Upper lobe of right lung (tissue), 1 donor: ENCODE measurements around the gene ESF1. TPM values are rescaled to one million over a fixed set of nuclear protein-coding genes. Genes with fewer than 3 reads are reported as not detected.
"Not testable (repeated sequence)": the region's sequence is repeated elsewhere in the genome, so short reads cannot be mapped to it uniquely, and the experiment has no call there.

ENCODE experiments used
- ATAC-seq: fragments of 200-7000 bp; cut with Tn5 transposase; one replicate; pipeline ENCODE4 v1.9.1; 2020; ENCODE audit warnings: mild to moderate bottlenecking, moderate library complexity
- DNase-seq: peaks from one replicate; pipeline ENCODE4 v3.0.0-alpha.2; 2020
- H3K27ac ChIP-seq: fragments of 200-600 bp; one replicate; pipeline ENCODE4 v1.8.0; 2022
- H3K27me3 ChIP-seq: fragments of 200-600 bp; one replicate; pipeline ENCODE4 v1.8.0; 2022; ENCODE audit warnings: mild to moderate bottlenecking
- H3K36me3 ChIP-seq: fragments of 200-600 bp; one replicate; pipeline ENCODE4 v1.8.0; 2022
- H3K4me1 ChIP-seq: fragments of 200-600 bp; one replicate; pipeline ENCODE4 v1.8.0; 2022
- H3K4me3 ChIP-seq: fragments of 200-600 bp; one replicate; pipeline ENCODE4 v1.8.0; 2022; ENCODE audit warnings: mild to moderate bottlenecking
- H3K9me3 ChIP-seq: fragments of 200-600 bp; one replicate; pipeline ENCODE4 v1.8.0; 2022
- intact Hi-C: fragments of 100-400 bp; cut with DNase I; formaldehyde crosslinking; loops from one replicate; pipeline ENCODE4 v1.11.0; 2022
- total RNA-seq: library from RNA; stranded (reverse); fragmentation: NEBNext Ultra II Directional; extraction: Animal tissue kit (Norgen Biotek cat#: 25700); gene quantifications from one replicate; pipeline ENCODE4 v1.2.1, GENCODE V29; 2021
- TF ChIP-seq, protein P1 (sequence below): fragments of 200-600 bp; IDR thresholded peaks from one replicate; pipeline ENCODE4 v1.8.0; 2022; ENCODE audit warnings: antibody characterized with exemption
- donor health status: DM: no; HTN: yes; CAD: no; lungs with severe emphysema.

The ESF1 gene
- total RNA-seq, 1 donor from 2014 or later = 15.1 TPM

- intact Hi-C loops = no loop called here
- no peak overlapping the region for H3K27ac ChIP-seq
- TF ChIP-seq, protein P1, sequence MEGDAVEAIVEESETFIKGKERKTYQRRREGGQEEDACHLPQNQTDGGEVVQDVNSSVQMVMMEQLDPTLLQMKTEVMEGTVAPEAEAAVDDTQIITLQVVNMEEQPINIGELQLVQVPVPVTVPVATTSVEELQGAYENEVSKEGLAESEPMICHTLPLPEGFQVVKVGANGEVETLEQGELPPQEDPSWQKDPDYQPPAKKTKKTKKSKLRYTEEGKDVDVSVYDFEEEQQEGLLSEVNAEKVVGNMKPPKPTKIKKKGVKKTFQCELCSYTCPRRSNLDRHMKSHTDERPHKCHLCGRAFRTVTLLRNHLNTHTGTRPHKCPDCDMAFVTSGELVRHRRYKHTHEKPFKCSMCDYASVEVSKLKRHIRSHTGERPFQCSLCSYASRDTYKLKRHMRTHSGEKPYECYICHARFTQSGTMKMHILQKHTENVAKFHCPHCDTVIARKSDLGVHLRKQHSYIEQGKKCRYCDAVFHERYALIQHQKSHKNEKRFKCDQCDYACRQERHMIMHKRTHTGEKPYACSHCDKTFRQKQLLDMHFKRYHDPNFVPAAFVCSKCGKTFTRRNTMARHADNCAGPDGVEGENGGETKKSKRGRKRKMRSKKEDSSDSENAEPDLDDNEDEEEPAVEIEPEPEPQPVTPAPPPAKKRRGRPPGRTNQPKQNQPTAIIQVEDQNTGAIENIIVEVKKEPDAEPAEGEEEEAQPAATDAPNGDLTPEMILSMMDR = no peak
- no peaks in the 10 kb centered on the region for H3K4me1 ChIP-seq
- no peak overlapping the region for H3K4me3 ChIP-seq
- no peak for ATAC-seq
- no peaks in the 10 kb centered on the region for H3K27me3 ChIP-seq
- peaks cover 70% of the 10 kb centered on the region for H3K36me3 ChIP-seq
- peaks cover 10% of the 10 kb centered on the region for H3K9me3 ChIP-seq
- no peak for DNase-seq
Observed at GRCh38 chr20:13765868-13766416, 18.8 kb downstream of the ESF1 start.

DNA sequence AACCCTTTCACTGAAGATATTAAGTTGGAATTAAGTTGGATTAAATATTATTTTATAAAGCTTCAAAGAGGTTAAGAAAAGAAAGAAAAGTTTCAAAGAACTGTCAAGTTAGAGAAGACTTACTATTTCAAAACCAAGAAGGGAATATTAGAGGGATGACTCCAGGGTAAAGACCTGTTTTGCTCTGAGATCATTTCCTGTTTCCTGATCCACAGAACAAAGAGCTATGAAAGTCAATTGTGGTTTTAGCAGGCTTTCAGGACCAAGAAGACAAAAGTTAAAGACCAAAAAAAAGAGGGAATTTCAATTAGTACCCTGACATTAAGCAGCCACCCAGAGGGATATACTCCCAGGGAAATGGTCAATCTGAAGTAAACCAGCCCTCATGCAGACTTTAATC lies 19.4 kb downstream of the ESF1 start:
- H3K9me3 ChIP-seq = peaks cover 10% of the 10 kb centered on the region
- no peaks in the 10 kb centered on the region for H3K27me3 ChIP-seq
- no peak overlapping the region for H3K27ac ChIP-seq
- H3K4me3 ChIP-seq = no peak overlapping the region
- DNase-seq (no peak), ATAC-seq (no peak)
- H3K4me1 ChIP-seq = no peaks in the 10 kb centered on the region
- H3K36me3 ChIP-seq = peaks cover 64% of the 10 kb centered on the region
- intact Hi-C loops = no loop called here
- TF ChIP-seq, protein P1 = no peak

GRCh38 chr20:13760451-13760946 lies 24.2 kb downstream of the ESF1 start:
- intact Hi-C loops, H3K27me3 ChIP-seq, H3K4me3 ChIP-seq, DNase-seq, ATAC-seq, H3K9me3 ChIP-seq, H3K4me1 ChIP-seq, H3K27ac ChIP-seq: not testable (repeated sequence)
- peaks cover 43% of the 10 kb centered on the region for H3K36me3 ChIP-seq

- no peak for DNase-seq
- Histone ChIP-seq H3K27me3 (no peaks in the 10 kb centered on the region), H3K4me3 (no peak overlapping the region), H3K27ac (no peak overlapping the region), H3K4me1 (no peaks in the 10 kb centered on the region), H3K36me3 (peaks cover 36% of the 10 kb centered on the region), H3K9me3 (no peaks in the 10 kb centered on the region)
- no peak for ATAC-seq
- TF ChIP-seq, protein P1 = no peak
- intact Hi-C loops = no loop called here
Observed at GRCh38 chr20:13758884-13759283, 25.8 kb downstream of the ESF1 start.

DNA sequence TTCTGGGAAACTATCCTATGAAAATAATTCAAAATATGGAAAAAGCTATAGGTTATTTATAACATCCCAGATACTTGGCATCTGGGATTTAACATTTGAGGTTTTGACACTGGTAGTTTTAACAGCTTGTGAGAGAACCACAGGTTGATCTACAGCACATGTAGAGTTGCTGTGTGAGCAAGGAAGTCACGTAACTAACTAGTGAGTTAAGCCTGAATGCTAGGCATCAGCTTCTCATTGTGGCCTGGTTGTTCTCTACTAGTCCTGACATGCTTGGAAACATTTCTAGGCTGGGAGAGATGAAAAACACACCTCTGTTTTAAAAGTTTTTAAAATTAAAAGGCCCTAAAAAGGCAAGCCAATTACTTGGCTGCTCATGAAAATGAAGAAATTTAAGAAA lies 28.2 kb downstream of the ESF1 start:
- TF ChIP-seq, protein P1 = no peak
- no peaks in the 10 kb centered on the region for H3K4me1 ChIP-seq
- H3K9me3 ChIP-seq = no peaks in the 10 kb centered on the region
- no peaks in the 10 kb centered on the region for H3K27me3 ChIP-seq
- no peak overlapping the region for H3K4me3 ChIP-seq
- ATAC-seq (no peak), DNase-seq (no peak)
- H3K36me3 ChIP-seq = peaks cover 44% of the 10 kb centered on the region
- intact Hi-C loops = no loop called here
- H3K27ac ChIP-seq = no peak overlapping the region

DNA sequence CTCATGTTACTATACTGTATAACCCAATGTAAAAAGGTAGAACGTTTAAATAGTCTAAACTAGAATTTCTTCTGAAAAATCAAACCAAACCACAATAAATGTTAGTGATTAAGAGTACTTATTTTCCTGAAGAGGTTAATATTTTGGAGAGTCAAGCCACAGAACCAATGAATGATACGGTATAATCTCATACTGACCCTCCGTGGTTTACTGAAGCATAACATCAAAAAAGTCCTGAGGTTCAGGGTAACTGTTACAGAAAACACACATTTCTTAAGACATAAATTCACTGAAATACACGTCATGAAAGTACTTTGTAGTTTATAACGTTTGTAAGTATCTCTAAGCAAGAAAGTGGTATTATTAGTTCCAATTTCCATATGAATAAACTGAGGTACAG lies 28.9 kb downstream of the ESF1 start:
- H3K9me3 ChIP-seq = no peaks in the 10 kb centered on the region
- H3K27ac ChIP-seq = no peak overlapping the region
- no peaks in the 10 kb centered on the region for H3K4me1 ChIP-seq
- DNase-seq = no peak
- peaks cover 45% of the 10 kb centered on the region for H3K36me3 ChIP-seq
- TF ChIP-seq, protein P1 = peak; percentile 23
- H3K4me3 ChIP-seq = no peak overlapping the region
- intact Hi-C loops = no loop called here
- no peak for ATAC-seq
- no peaks in the 10 kb centered on the region for H3K27me3 ChIP-seq
